ENCODE results near the gene HSPA1A.

Gene HSPA1A

GRCh38 chr6:31777667-31778050 is 37.7 kb upstream of the HSPA1A start:
- Histone ChIP-seq H3K4me1 (ENCODE audit: insufficient read depth, poor library complexity, severe bottlenecking) (peaks cover 19% of the 10 kb centered on the region), H3K4me3 (ENCODE audit: severe bottlenecking) (no peak overlapping the region), H3K27ac (ENCODE audit: poor library complexity, severe bottlenecking) (peak overlapping the region; percentile 73), H3K9me3 (ENCODE audit: severe bottlenecking) (no peaks in the 10 kb centered on the region), H3K27me3 (ENCODE audit: insufficient read depth, poor library complexity, severe bottlenecking) (no peaks in the 10 kb centered on the region), H3K36me3 (ENCODE audit: low read depth) (peaks cover 28% of the 10 kb centered on the region)
- no peak for ATAC-seq (ENCODE audit: low read depth)
- DNase-seq (ENCODE audit: low spot score), result no peak
- no peak for TF ChIP-seq CTCF (IDR thresholded peaks at IDR 0.05; ENCODE audit: poor library complexity, severe bottlenecking)

- Histone ChIP-seq H3K9me3 (ENCODE audit: severe bottlenecking) (no peaks in the 10 kb centered on the region), H3K36me3 (ENCODE audit: low read depth) (peaks cover 33% of the 10 kb centered on the region), H3K4me3 (ENCODE audit: severe bottlenecking) (no peak overlapping the region), H3K27me3 (ENCODE audit: insufficient read depth, poor library complexity, severe bottlenecking) (no peaks in the 10 kb centered on the region), H3K4me1 (ENCODE audit: insufficient read depth, poor library complexity, severe bottlenecking) (peaks cover 19% of the 10 kb centered on the region), H3K27ac (ENCODE audit: poor library complexity, severe bottlenecking) (peak overlapping the region; percentile 73)
- no peak for DNase-seq (ENCODE audit: low spot score)
- no peak for ATAC-seq (ENCODE audit: low read depth)
- no peak for TF ChIP-seq CTCF (IDR thresholded peaks at IDR 0.05; ENCODE audit: poor library complexity, severe bottlenecking)
These were observed 37.1 kb upstream of the HSPA1A start for GRCh38 chr6:31778193-31778592.

DNA sequence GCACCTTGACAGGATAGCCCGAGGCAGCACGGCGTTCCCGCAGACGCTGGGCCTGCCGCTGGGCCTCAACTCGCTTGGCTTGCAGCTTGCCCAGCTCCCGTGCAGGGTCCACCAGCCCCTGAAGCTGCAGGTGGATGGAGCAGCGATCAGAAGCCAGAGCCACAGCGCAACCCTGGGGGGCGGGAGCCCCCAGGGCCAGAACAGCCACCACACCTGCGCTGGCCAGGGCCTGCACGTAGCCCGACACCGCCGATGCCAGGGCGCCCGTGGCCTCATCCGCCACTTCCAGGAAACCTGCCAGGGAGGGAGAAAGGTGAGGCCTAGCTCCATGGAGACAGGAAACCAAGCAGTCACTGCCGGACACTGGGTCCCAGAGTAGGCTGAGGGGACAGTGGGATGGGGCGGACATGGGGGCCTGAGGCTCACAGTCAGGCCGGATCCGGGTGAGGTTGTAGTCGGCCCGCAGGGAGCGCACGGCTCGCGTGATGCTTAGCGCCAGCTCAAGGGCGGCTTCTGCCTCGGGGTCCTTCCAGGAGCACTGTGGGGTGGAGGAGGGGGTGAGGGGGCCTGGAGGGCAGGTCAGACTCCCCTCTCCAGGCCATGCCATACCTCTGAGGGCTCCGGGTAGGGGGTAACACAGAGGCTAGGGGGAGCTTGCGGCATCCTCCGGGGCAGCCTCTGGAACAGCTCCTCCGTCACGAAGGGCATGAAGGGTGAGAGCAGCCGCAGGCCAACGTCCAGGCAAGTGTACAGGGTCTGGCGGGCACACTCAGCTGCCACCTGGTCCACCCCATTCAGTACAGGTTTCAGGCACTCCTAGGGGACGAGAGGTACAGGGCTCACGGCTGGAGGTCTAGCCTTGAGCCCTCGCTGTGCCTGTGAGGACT is 36.1 kb upstream of the HSPA1A start:
- DNase-seq (ENCODE audit: low spot score), result no peak
- Histone ChIP-seq H3K4me3 (ENCODE audit: severe bottlenecking) (no peak overlapping the region), H3K9me3 (ENCODE audit: severe bottlenecking) (no peaks in the 10 kb centered on the region), H3K36me3 (ENCODE audit: low read depth) (peaks cover 44% of the 10 kb centered on the region), H3K27me3 (ENCODE audit: insufficient read depth, poor library complexity, severe bottlenecking) (no peaks in the 10 kb centered on the region), H3K4me1 (ENCODE audit: insufficient read depth, poor library complexity, severe bottlenecking) (peaks cover 19% of the 10 kb centered on the region), H3K27ac (ENCODE audit: poor library complexity, severe bottlenecking) (no peak overlapping the region)
- ATAC-seq (ENCODE audit: low read depth), result no peak
- no peak for TF ChIP-seq CTCF (IDR thresholded peaks at IDR 0.05; ENCODE audit: poor library complexity, severe bottlenecking)

DNA sequence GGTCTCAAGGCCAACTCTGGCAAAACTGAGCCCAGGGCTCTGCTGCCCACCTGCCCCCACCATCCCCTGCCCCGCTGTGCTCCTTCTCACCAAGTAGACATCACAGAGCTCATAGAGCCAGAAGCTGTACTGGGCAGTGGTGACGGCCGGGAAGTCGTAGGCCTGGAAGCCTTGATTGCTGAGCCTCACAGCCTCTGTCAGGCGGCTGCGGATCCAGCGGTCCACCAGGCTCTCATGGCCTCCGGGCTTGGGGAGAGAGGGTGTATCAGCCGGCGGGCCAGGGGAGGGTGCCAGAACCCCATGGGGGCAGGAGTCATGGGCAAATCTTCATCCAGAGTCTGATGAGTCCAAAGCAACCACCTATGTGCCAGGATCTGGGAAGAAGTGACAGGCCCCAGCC is 35.4 kb upstream of the HSPA1A start:
- H3K9me3 ChIP-seq (ENCODE audit: severe bottlenecking), result no peaks in the 10 kb centered on the region
- no peaks in the 10 kb centered on the region for H3K27me3 ChIP-seq (ENCODE audit: insufficient read depth, poor library complexity, severe bottlenecking)
- ATAC-seq (ENCODE audit: low read depth), result no peak
- H3K36me3 ChIP-seq (ENCODE audit: low read depth), result peaks cover 50% of the 10 kb centered on the region
- no peak overlapping the region for H3K4me3 ChIP-seq (ENCODE audit: severe bottlenecking)
- TF ChIP-seq CTCF (IDR thresholded peaks at IDR 0.05; ENCODE audit: poor library complexity, severe bottlenecking), result no peak
- DNase-seq (ENCODE audit: low spot score), result no peak
- H3K4me1 ChIP-seq (ENCODE audit: insufficient read depth, poor library complexity, severe bottlenecking), result peaks cover 19% of the 10 kb centered on the region
- no peak overlapping the region for H3K27ac ChIP-seq (ENCODE audit: poor library complexity, severe bottlenecking)
